Choroid plexus epithelial cell (primary cell): ENCODE data around the gene DDHD1.
A peak's percentile ranks its signal among the peaks of the same experiment; 100 is the strongest.
"Not testable (repeated sequence)": the region's sequence is repeated elsewhere in the genome, so short reads cannot be mapped to it uniquely, and the experiment has no call there.

Source experiments
- DNase-seq: peaks from one replicate; pipeline ENCODE4 v3.0.0-alpha.2; 2010; ENCODE audit warnings: low read depth
- H3K4me3 ChIP-seq: 2 replicates; pipeline ENCODE4 v1.5.1; 2011; ENCODE audit warnings: low read depth, mild to moderate bottlenecking, control low read depth, low read length, moderate library complexity
- CTCF ChIP-seq: conservative IDR thresholded peaks from 2 replicates; pipeline ENCODE4 v1.5.1; 2011; ENCODE audit warnings: low read depth, mild to moderate bottlenecking, control low read depth, inconsistent platforms, low read length, moderate library complexity

DDHD1 gene

GRCh38 chr14:53186532-53186931 lies 33.4 kb upstream of the DDHD1 start:
- no peak for DNase-seq
- no peak for TF ChIP-seq CTCF
- no peak overlapping the region for H3K4me3 ChIP-seq

- H3K4me3 ChIP-seq, result no peak overlapping the region
- no peak for TF ChIP-seq CTCF
- DNase-seq, result peak; percentile 20
These were observed 30.5 kb upstream of the DDHD1 start for GRCh38 chr14:53183611-53184010.

- DNase-seq, result no peak
- no peak overlapping the region for H3K4me3 ChIP-seq
- TF ChIP-seq CTCF, result no peak
These were observed 29.9 kb upstream of the DDHD1 start for GRCh38 chr14:53183056-53183455.

- not testable (repeated sequence) for H3K4me3 ChIP-seq, DNase-seq
These were observed 28.4 kb upstream of the DDHD1 start for GRCh38 chr14:53181463-53182081.

- H3K4me3 ChIP-seq, result no peak overlapping the region
- DNase-seq, result peak; percentile 64
- TF ChIP-seq CTCF, result peak; percentile 51
These were observed 27.4 kb upstream of the DDHD1 start for GRCh38 chr14:53180272-53181221.

GRCh38 chr14:53179486-53180005 lies 26.4 kb upstream of the DDHD1 start:
- not testable (repeated sequence) for DNase-seq, H3K4me3 ChIP-seq

GRCh38 chr14:53175375-53175774 lies 22.3 kb upstream of the DDHD1 start:
- no peak overlapping the region for H3K4me3 ChIP-seq
- TF ChIP-seq CTCF, result no peak
- DNase-seq, result no peak

- DNase-seq, result no peak
- TF ChIP-seq CTCF, result no peak
- H3K4me3 ChIP-seq, result no peak overlapping the region
These were observed 21.8 kb upstream of the DDHD1 start for GRCh38 chr14:53174918-53175317.
